ENCODE data around the gene U2SURP.
"Not testable (repeated sequence)": the region's sequence is repeated elsewhere in the genome, so short reads cannot be mapped to it uniquely, and the experiment has no call there.

U2SURP gene

DNA sequence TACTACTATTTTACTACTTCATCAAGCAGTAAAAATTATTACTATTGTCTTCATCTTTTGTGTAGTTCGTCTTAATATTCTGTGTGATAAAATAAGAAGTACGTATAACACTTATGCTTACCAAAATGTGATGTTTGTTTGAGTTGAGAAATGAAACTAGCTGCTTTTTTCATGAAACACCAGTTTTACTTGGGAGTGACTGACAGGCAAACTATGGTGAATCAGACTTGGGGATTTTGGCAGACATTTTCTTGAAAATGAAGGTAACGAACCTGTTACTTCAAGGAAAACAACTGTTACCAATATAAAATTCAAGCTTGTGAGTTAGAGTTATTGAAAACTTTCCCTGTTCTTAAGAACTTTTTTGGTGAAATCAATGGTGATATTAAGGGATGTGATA lies 10.3 kb downstream of the U2SURP start:
- no peak for DNase-seq (ENCODE audit: low read depth in 2 of 2)

DNA sequence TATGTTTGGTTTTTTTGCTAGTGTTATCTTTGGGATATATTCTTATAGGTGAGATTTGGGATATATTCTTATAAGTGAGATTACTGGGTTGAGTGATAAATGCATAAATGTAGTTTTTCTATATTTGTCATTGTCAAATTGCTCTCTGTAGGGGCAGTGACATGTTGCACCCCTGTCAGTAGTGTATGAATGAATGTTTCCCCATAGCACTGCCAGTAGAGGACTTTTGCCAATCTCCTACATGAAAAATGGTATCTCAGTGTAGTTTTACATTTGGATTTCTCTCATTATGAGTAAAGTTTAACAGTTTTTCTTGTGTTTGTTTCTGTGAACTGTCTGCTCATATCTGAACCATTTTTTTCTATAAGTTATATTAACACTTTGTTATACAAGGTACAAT lies 13.6 kb downstream of the U2SURP start:
- no peak for DNase-seq (ENCODE audit: low read depth in 2 of 2)

DNA sequence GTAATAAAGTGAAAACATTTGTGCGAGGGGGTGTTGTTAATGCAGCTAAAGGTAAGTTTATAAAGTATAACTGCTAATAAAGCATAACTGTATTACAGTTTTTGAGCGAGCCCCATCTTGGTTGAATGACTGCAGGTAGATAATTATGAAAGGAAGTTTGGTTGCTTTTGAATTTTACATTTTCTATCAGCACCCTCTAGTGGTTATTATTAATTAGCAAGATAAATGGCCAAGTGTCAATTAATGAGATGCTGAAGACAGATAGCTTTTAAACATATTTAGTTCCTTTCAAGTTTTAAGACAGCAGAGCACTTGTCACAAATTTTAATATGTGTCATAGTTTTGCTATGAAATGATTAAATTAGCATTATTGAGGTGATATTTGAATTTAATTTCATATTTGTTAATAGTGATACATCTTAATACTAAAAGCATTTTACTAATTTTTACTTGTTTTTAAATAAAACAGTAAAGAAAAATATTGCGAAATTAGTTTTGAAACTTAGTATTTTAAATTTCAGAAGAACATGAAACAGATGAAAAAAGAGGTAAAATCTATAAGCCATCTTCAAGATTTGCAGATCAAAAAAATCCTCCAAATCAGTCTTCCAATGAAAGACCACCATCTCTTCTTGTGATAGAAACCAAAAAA lies 15.1 kb downstream of the U2SURP start:
- no peak for DNase-seq (ENCODE audit: low read depth in 2 of 2)

DNA sequence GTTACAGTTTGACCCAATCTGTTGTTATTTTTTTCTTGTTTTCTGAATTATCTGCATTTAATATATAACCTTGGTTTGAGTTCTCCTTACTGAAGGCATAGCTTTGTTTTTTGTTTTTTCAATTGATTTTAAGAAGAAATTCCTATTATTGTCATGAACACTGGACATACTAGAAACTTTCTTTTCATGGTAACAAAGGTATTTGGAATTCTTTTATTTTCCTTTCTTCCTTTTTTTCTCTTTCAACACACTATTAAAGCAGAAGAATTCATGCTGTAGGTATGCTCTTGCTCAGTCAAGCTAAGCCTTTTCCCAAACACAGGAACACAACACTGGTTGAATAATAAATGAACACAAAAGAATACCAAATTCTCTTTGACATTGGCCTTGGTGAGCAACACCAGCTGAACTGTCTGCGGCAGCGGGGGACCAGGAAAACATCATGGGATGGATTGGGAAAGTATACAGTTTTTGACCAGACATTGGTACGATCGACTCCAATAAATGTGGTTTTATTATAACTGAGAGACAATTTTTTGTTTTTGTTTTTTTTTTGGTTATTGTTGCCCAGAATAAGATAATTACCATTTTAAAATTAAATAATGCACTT lies 23.1 kb downstream of the U2SURP start:
- DNase-seq (ENCODE audit: low read depth in 2 of 2): no peak

DNA sequence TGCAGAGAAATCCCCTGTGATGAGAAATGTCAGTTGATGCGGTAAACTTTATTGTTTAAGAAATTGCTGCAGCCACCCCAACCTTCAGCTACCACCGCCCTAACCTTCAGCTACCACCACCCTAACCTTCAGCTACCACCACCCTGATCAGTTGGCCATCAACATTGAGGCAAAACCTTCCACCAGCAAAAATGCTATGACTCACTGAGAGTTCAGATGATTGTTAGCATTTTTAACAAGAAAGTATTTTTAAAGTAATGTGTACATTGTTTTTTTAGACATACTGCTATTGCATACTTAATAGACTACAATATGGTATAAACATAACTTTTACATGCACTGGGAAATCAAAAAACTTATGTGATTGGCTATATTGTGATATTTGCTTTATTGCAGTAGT lies 30.0 kb downstream of the U2SURP start:
- no peak for DNase-seq (ENCODE audit: low read depth in 2 of 2)

DNA sequence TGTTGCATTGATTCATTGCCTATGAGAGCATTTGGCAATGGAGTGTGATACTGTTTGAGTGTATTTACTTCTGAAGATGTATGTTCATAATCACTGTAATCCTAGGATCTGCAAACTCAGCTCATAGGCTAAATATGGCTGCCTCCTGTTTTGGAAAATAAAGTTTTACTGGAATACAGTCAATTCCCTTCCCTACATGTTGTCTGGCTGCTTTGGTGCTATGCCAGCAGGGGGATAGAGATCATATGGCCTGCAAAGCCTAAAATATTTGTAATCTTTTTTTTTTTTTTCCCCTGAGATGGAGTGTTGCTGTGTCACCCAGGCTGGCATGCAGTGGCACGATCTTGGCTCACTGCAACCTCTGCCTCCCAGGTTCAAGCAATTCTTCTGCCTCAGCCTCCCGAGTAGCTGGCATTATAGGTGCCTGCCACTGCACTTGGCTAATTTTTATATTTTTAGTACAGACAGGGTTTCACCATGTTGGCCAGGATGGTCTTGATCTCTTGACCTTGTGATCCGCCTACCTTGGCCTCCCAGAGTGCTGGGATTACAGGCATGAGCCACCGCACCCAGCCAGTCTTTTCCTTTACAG lies 30.5 kb downstream of the U2SURP start:
- DNase-seq (ENCODE audit: low read depth in 2 of 2): not testable (repeated sequence)

DNA sequence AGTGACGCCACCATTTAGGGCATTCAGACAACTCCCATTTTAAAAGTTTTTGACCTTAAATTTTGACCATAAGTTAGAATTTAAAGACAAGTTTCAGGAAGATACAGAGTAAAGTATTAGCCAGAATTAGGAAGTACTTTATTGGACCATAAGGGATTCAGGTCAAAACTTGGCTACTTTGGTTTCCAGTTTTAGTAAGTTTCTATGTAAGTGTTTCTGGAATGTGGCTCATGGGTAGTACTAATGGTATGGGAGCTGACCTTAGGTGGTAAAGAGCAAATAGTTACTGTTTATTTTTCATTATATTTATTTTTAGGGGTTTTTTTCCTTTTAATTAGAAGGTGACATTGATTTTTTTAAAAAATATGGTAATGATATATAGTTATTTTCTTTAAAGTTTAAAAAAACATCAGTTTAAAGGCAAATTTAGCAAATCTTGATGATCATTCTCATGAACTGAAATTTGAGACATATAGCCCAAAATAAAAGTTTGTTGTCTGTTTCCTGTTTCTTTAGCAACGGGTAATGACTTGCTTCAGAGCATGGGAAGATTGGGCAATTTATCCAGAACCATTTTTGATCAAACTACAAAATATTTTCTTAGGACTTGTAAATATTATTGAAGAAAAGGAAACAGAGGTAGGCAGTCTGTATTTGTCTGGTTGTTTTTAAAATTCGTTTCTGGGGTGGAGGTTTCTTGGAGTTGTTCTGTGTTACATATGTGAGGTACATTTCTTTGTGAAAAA lies 34.3 kb downstream of the U2SURP start:
- DNase-seq (ENCODE audit: low read depth in 2 of 2): no peak

DNA sequence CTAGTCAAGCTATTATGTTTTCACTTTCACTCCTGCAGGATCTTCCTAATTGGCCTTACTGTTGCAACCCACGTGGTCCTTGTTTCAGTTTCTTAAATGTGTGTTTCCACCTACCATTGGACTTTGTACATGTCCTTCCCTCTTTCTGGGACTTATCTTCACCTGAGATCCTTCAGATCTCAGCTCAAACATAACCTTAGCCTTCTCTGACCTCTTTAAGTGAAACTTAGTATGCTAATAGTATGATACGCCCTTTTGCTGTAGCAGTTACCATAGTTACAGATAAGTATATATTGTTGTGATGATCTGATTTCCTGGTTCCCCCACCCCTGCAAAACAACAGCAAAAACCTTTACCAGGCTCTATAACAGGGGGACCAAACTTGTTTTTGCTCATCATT lies 35.2 kb downstream of the U2SURP start:
- no peak for DNase-seq (ENCODE audit: low read depth in 2 of 2)

DNA sequence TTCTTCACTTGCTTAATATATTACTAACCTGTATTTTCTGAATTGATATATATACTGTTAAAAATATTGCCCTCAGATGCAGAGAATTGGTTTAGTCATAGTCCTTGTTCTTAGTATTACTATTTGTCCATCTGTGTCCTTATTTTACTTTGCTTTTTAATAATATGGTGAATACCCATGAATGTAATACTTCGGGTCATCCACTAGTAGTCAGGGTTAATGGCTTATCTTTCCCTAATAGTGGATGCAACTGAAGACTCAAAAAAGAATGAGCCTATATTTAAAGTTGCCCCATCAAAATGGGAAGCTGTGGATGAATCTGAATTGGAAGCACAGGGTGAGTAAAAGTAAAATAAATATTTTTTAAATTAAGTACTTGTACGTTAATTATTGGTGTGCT lies 36.5 kb downstream of the U2SURP start:
- no peak for DNase-seq (ENCODE audit: low read depth in 2 of 2)

DNA sequence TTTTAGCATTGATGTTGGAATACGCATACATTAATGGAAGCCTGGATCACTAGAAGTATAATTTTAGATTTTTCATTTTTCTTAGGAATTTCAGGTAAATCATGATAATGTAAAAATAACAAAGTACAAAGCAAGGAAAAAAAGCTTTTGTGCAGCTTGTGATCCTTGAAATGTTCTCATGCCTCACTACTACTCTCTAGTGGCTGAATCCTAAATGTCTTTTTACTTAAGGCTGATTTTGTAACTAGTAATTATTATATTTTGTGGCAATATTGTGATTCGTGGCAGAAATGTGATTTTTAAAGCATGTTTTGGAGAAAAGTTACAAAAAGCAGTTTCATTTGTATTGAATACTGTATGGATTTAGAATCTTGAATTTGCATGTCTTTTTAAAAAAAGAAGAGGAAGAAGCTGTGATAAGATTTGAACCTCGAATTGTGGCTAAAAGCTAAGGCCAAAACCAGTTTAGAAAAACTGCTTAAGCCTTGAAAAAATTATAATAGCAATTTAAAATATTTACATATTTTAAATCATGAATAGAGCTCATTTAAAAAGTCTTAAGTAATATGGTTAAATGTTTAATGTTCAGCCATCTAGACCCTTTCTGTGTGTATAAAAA lies 39.0 kb downstream of the U2SURP start:
- no peak for DNase-seq (ENCODE audit: low read depth in 2 of 2)

DNA sequence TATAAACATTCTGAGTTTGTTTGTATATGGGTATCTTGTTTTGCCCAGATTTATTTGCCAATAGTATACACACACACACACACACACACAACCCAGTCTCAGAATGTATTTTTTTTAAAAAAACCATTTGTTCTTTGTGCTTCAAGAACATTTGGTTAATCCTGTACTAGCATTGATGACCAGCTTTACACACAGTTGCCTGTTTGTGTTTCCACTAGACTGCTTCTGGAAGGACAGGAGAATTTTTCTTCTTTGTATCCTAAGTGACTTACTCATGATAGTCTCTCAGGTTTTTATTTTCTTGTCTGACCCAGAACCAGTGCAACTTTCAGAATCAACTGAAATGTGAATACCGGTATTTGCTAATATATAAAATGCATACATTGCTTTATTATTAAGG lies 40.5 kb downstream of the U2SURP start:
- no peak for DNase-seq (ENCODE audit: low read depth in 2 of 2)

DNA sequence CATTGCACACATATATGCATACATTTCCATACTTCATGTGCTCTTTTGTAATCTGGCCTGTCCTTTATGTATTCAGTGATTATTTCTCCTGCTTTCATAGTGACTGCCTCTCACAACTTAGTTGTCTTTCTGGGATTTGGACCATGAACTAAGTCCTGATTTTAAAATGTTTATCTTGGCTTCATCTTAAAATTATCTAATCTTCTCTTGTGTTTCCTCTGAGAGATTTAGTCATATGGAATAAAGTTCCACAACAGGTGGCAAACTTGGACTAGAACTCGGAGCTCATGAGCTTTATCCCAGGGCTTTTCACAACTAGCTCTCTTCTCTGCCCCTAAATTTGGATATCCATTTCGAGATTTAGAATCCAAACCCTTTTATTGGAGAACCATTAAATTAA lies 44.3 kb downstream of the U2SURP start:
- no peak for DNase-seq (ENCODE audit: low read depth in 2 of 2)

DNA sequence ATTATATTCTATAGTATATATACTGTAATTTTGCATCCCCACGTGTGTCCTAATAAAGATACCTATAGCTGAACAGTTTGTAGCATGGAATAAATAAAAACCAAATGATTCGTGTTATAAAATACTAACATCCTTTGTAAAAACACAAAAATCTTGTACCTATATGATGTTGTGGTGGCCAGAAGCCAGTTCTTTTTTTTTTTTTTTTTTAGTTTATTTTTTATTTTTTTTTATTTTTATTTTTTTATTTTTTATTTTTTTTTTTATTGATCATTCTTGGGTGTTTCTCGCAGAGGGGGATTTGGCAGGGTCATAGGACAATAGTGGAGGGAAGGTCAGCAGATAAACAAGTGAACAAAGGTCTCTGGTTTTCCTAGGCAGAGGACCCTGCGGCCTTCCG lies 44.7 kb downstream of the U2SURP start:
- DNase-seq (ENCODE audit: low read depth in 2 of 2): not testable (repeated sequence)

DNA sequence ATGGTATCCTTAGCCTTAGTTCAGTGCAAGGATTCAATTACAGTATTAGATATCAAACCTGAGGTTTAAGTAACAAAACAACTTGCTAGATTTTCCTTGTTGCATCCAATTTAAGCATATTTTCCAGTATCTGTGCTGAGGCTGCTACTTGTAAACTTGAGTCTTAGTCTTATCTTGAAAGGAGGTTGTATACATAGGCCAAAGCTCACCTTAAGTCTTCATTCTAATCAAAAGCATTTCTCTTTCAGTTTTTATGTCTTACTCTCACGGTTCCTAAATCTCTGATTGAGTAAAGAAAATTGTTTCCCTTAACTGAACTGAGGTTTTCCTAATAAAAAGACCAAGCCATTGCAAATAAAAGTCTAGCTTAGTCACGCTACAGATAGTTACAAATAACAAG lies 52.6 kb downstream of the U2SURP start:
- DNase-seq (ENCODE audit: low read depth in 2 of 2): no peak

DNA sequence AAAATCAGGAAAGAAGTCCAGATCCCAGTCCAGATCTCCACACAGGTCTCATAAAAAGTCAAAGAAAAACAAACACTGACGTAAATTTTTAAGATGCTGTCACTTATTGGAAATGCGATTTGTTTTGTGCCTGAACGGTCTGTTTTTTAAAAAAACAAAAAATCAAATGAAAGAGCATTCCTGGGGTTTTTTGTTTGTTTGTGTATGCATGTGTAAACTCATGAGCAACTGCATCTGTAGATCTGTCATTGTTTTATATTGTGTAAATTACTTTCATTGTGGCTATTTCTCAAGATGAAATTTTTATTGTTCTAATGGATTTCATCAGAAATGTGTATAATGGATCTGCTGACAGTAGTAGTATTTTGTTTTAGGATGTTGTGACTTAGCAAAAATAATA lies 55.0 kb downstream of the U2SURP start:
- no peak for DNase-seq (ENCODE audit: low read depth in 2 of 2)

DNA sequence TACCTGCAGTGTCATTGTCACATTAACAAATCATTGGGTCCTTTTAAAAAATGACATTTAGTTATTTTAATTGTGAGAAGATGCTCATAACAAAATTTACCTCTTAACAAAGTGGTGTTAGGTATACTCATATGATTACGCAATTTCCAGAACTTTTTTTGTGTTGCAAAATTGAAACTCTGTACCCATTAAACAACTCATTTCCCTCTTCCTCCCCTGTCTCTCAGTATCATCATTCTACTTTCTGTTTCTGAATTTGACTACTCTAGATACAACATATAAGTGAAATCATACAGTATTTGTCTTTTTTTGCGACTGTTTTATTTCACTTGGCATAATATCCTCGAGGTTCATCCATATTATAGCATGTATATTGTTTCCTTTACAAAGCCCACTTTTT lies 59.5 kb downstream of the U2SURP start:
- no peak for DNase-seq (ENCODE audit: low read depth in 2 of 2)

DNA sequence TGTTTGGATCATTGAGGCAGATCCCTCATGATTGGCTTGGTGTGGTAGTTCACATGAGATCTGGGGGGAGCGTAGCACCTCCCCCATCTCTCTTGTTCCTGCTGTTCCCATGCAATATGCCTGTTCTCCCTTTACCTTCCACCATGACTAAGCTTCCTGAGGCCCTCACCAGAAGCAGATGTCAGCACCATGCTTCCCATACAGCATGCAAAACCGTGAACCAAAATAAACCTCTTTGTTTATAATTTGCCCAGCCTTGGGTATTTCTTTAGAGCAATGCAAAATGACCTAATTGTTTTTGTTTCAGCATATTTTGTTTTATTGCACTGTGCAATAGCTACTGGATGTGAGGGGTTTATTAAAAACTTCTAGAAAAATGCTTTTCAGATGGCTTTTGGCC lies 61.6 kb downstream of the U2SURP start:
- DNase-seq (ENCODE audit: low read depth in 2 of 2): no peak

DNA sequence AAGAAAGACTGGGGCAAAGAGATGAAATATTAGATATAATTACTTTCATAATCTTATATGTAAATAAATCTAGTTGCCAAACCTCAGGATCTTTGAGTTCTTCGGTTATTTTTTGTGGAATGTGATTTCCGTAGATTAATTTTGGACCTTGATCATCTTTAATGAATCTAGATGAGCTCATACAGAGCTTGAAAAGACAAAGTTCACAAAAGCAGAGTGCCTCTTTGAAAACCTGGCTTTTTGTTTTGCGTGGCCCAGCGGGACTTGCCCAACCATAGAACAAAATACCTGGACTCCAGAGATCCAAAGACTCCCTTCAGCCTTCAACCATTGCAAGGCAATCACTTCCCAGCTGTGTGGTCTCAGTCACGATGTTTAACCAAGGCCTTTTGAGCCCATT lies 63.4 kb downstream of the U2SURP start:
- no peak for DNase-seq (ENCODE audit: low read depth in 2 of 2)

DNA sequence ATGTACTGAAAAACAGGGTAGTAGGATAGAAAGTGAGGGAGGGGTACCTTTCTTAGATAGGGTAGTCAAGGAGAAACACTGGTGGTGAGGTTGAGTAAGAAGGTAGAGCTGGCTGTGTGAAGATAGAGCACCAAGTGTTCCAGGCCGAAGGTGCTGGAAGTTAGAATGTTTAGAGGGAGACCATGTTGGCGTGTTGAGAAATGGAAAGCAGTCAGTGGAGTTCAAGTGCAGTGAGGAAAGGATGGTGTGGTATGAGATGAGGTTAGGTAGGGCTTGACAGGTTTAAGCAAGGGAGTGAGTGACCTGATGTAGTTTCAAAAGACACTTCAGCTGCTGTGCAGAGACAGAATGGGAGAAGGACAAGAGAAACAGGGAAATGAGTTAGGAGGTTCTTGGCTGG lies 64.0 kb downstream of the U2SURP start:
- no peak for DNase-seq (ENCODE audit: low read depth in 2 of 2)

DNA sequence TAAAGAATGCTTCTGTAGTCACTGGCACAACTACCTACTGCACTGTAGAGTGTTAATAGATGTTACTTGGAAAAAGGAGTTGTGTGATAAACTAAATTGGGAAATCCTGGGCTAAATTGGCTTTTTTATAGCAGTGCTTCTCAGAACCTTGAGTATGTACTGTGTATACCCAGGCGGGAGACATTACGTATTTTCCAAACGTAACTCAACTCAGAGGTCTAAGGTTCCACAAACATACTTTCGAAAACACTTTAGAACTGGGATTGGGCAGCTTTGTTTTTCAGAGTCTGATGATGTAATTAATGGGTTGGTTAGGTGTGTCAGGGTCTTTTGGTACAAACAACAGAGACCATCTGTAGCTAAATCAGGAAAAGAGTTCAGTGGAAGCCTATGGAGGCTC lies 64.7 kb downstream of the U2SURP start:
- no peak for DNase-seq (ENCODE audit: low read depth in 2 of 2)

DNA sequence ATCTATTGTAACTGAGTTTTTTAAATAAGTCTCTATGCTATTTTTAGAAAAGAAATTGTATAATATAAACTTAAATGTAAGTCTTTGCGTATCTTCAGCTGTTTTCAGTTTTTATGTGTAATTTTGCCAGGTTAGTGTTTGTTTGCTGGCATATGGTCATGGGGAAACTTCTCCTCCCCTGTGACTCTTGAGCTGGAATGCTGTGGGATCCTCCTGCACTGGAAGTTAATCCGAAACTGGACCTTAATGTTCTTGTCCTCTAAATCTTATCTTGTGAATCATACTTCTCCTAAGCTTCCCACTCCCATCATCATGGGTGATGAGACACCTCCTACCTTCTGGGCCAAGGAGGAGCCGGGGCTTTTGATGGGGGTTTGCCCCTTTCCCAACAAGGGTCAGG lies 65.8 kb downstream of the U2SURP start:
- no peak for DNase-seq (ENCODE audit: low read depth in 2 of 2)

DNA sequence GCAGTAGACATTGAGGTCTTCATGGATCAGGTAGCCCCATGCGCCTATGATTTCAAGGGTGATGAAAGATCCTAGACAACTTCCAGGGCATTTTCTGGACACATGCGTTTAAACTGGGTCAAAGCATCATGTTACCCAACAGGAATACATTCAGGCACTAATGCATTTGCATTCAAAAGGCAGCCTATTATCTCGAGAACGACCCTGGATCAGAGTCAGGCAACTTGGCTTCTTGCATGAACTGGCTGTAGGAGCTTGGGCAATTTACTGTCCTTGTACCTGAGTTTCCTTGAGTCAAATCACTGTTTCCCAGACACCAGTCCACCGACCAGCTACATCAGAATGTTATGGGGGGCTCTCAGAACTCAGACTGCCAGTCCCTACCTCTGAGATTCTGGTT lies 66.7 kb downstream of the U2SURP start:
- DNase-seq (ENCODE audit: low read depth in 2 of 2): no peak

Data from stimulated activated CD8-positive, alpha-beta memory T cell treated with anti-CD3 and anti-CD28 coated beads, Interleukin-2, amount 100 ng/mL, for 1 hour (primary cell).